K562 (cell line): ENCODE results near the gene PCSK6. TPM values are rescaled to one million over a fixed set of nuclear protein-coding genes. Genes with fewer than 3 reads are reported as not detected.

ENCODE experiments used
- ATF4 ChIP-seq: fragments of 450-650 bp; formaldehyde crosslinking; IDR thresholded peaks from 2 replicates; pipeline ENCODE4 v1.4.0; 2022; ENCODE audit warnings: mild to moderate bottlenecking, moderate library complexity
- BRD9 ChIP-seq: fragments of 450-650 bp; IDR thresholded peaks from 2 replicates; pipeline ENCODE4 v1.6.1; 2018; ENCODE audit warnings: low read depth; ENCODE audit not compliant: partially characterized antibody
- CBFA2T3 ChIP-seq: fragments of 450-650 bp; IDR thresholded peaks from 2 replicates; pipeline ENCODE4 v1.6.1; 2017
- EWSR1 ChIP-seq: fragments of 450-650 bp; IDR thresholded peaks from 2 replicates; pipeline ENCODE4 v1.6.1; 2018; ENCODE audit warnings: borderline replicate concordance, mild to moderate bottlenecking, low read depth, moderate library complexity; ENCODE audit not compliant: partially characterized antibody
- JUND ChIP-seq, 2 experiments: IDR thresholded peaks; 2 replicates in 1 of 2; 3 replicates in 1 of 2; pipeline ENCODE4 v1.6.1; 2011; ENCODE audit warnings: borderline replicate concordance in 2 of 2, low read depth in 2 of 2, low read length in 2 of 2, improper control_type of control experiment in 1 of 2, missing biosample characterization in 1 of 2, missing genetic modification characterization in 1 of 2, missing genetic modification reagents in 1 of 2
- KLF16 ChIP-seq: IDR thresholded peaks from 2 replicates; pipeline ENCODE4 v1.6.1; 2016; ENCODE audit warnings: antibody characterized with exemption
- MTA2 ChIP-seq: fragments of 450-650 bp; IDR thresholded peaks from 2 replicates; pipeline ENCODE4 v1.6.1; 2016; ENCODE audit warnings: low read depth
- NRF1 ChIP-seq, 2 experiments: fragments of 450-650 bp; IDR thresholded peaks in 1 of 2; conservative IDR thresholded peaks in 1 of 2; 2 replicates each; pipeline ENCODE4 v1.6.1; 2014; ENCODE audit warnings: mild to moderate bottlenecking in 2 of 2
- PHB ChIP-seq: fragments of 250-450 bp; sonication (Bioruptor Pico); IDR thresholded peaks from 2 replicates; pipeline ENCODE4 v1.5.0; 2021
- PRDM10 ChIP-seq: fragments of 450-650 bp; IDR thresholded peaks from 2 replicates; pipeline ENCODE4 v1.6.1; 2018; ENCODE audit not compliant: partially characterized antibody
- TCF7 ChIP-seq: sonication (generic); IDR thresholded peaks from 2 replicates; pipeline ENCODE4 v1.6.1; 2016; ENCODE audit warnings: antibody characterized with exemption, borderline replicate concordance
- U2AF2 ChIP-seq: fragments of 200-400 bp; formaldehyde crosslinking; optimal IDR thresholded peaks from 2 replicates; pipeline ENCODE3; 2017; ENCODE audit warnings: low read depth, mild to moderate bottlenecking, low read length
- ZBTB33 ChIP-seq: sonication (generic); formaldehyde crosslinking; IDR thresholded peaks from 2 replicates; pipeline ENCODE4 v1.8.1; 2023; ENCODE audit warnings: mild to moderate bottlenecking, missing genetic modification reagents
- ZNF3 ChIP-seq: fragments of 250-450 bp; sonication (Bioruptor Pico); IDR thresholded peaks from 2 replicates; pipeline ENCODE4 v1.5.0; 2021; ENCODE audit warnings: mild to moderate bottlenecking, moderate library complexity
- ZNF408 ChIP-seq: fragments of 250-450 bp; sonication (Bioruptor Pico); IDR thresholded peaks from 2 replicates; pipeline ENCODE4 v1.4.0; 2020; ENCODE audit warnings: low read depth, mild to moderate bottlenecking, moderate library complexity
- ZNF740 ChIP-seq, 3 experiments: fragments of 200-800 bp in 1 of 3; sonication (Bioruptor generic) in 1 of 3; sonication (generic) in 1 of 3; formaldehyde crosslinking in 1 of 3; IDR thresholded peaks; 2 replicates each; pipeline versions ENCODE4 v1.6.1 to v1.8.0; 2016 to 2022; ENCODE audit warnings: mild to moderate bottlenecking in 2 of 3, missing compliant biosample characterization in 2 of 3, missing genetic modification characterization in 2 of 3, missing genetic modification reagents in 1 of 3
- ZNF766 ChIP-seq: fragments of 200-800 bp; sonication (Bioruptor generic); conservative IDR thresholded peaks from 2 replicates; pipeline ENCODE4 v1.6.1; 2016; ENCODE audit warnings: missing genetic modification characterization, missing compliant biosample characterization
- ZNF778 ChIP-seq: fragments of 450-650 bp; formaldehyde crosslinking; IDR thresholded peaks from 2 replicates; pipeline ENCODE4 v1.4.0; 2020; ENCODE audit warnings: mild to moderate bottlenecking, moderate library complexity
- ZNF79 ChIP-seq: fragments of 250-450 bp; sonication (Bioruptor Pico); IDR thresholded peaks from 2 replicates; pipeline ENCODE4 v1.4.0; 2020; ENCODE audit warnings: low read depth, mild to moderate bottlenecking, moderate library complexity
- polyA plus RNA-seq, 8 experiments: library from polyadenylated mRNA; depleted of rRNA in 4 of 8; stranded (reverse) in 5 of 8; unstranded in 3 of 8; fragments of >200 nt; fragmentation: Nextera tagmentation in 2 of 8; fragmentation: Illumina TruSeq in 1 of 8; extraction: Ambion mirVana in 2 of 8; extraction: Trizol in 1 of 8; gene quantifications; 2 replicates each; pipeline versions ENCODE4 v1.2.1 to v1.2.3, GENCODE V29; 2011 to 2014; ENCODE audit warnings: inconsistent platforms in 1 of 8, missing spikeins in 1 of 8
- total RNA-seq, 7 experiments: library from RNA; depleted of rRNA in 6 of 7; stranded (reverse); fragments of >200 nt in 6 of 7; fragmentation: Illumina TruSeq in 2 of 7; extraction: Trizol in 2 of 7; gene quantifications; 2 replicates each; pipeline versions ENCODE4 v1.2.1 to v1.2.3, GENCODE V29; 2011 to 2021; ENCODE audit warnings: low replicate concordance in 1 of 7

The PCSK6 gene
- total and polyA plus RNA-seq, 9 of the 15 experiments (the other 6 are each of a cell fraction or from before 2014, with no cell fraction given) = 2.2 to 32.6 (median 14.5) TPM

- TF ChIP-seq KLF16 (peak; percentile 48; the same call in 1 of the 2 replicates), PRDM10 (peak; percentile 81), JUND (IDR thresholded peaks at IDR 0.05; ENCODE audit: borderline replicate concordance, low read depth, low read length) (peak; percentile 93), JUND (tag; IDR thresholded peaks at IDR 0.05; ENCODE audit: borderline replicate concordance, low read depth, low read length) (peak; percentile 97), BRD9 (peak; percentile 27), EWSR1 (no peak), ZNF778 (CRISPR knock-in tag) (no peak), ZNF408 (CRISPR knock-in tag) (no peak), PHB (CRISPR knock-in tag) (no peak), U2AF2 (no peak), TCF7 (no peak), CBFA2T3 (peak; percentile 81), NRF1 (conservative IDR thresholded peaks at IDR 0.05 in 1 of 2, IDR thresholded peaks at IDR 0.05 in 1 of 2) (0 out of 4 replicates have a peak, but pooled peaks of 1 of the 2 experiments have one; percentile 13), ZNF766 (peak; percentile 55; the same call in 1 of the 2 replicates), ZNF79 (CRISPR knock-in tag) (no peak), ZNF3 (CRISPR knock-in tag) (peak; percentile 84; the same call in 1 of the 2 replicates), MTA2 (peak; percentile 49), ZNF740 (CRISPR knock-in tag; IDR thresholded peaks at IDR 0.05) (no peak), ZNF740 (tag; IDR thresholded peaks at IDR 0.05) (no peak), ZBTB33 (CRISPR knock-in tag) (no peak), ATF4 (peak; percentile 68; the same call in 1 of the 2 replicates)
Observed at GRCh38 chr15:101445562-101446517, 43.7 kb downstream of the PCSK6 start (continued).
